Measurements from ENCODE around the gene NF1. TPM values are rescaled to one million over a fixed set of nuclear protein-coding genes. Genes with fewer than 3 reads are reported as not detected.
"Not testable (repeated sequence)": the region's sequence is repeated elsewhere in the genome, so short reads cannot be mapped to it uniquely, and the experiment has no call there.

The NF1 gene
- total RNA-seq, 3 donors from 2014 or later, result 61.6 to 129 (median 97.7) TPM

- TF ChIP-seq POLR2AphosphoS5 (IDR thresholded peaks at IDR 0.05), result peak in 1 of 3 donors; percentile 38
- DNase-seq (ENCODE audit: low spot score in 2 of 2), result not testable (repeated sequence)
Observed at GRCh38 chr17:31113368-31113767, 18.6 kb downstream of the NF1 start.

GRCh38 chr17:31113939-31114338 is 19.2 kb downstream of the NF1 start:
- no peak overlapping the region for H3K4me3 ChIP-seq
- H3K36me3 ChIP-seq, result no peaks in the 10 kb centered on the region
- no peak overlapping the region for H3K27ac ChIP-seq
- intact Hi-C loops (cut with DNase I; ENCODE audit: low total_unique reads), result no loop called here
- H3K27me3 ChIP-seq, result no peaks in the 10 kb centered on the region
- DNase-seq (ENCODE audit: low spot score in 2 of 2), result no peak
- no peak for TF ChIP-seq CTCF (IDR thresholded peaks at IDR 0.05)
- TF ChIP-seq POLR2AphosphoS5 (IDR thresholded peaks at IDR 0.05), result no peak
- TF ChIP-seq POLR2A (IDR thresholded peaks at IDR 0.05), result no peak
- H3K9me3 ChIP-seq, result no peaks in the 10 kb centered on the region
- H3K4me1 ChIP-seq, result no peaks in the 10 kb centered on the region

More at GRCh38 chr17:31113368-31113767, 18.6 kb downstream of the NF1 start:
- H3K27me3 ChIP-seq; H3K27ac ChIP-seq; H3K4me3 ChIP-seq; H3K36me3 ChIP-seq; H3K9me3 ChIP-seq; H3K4me1 ChIP-seq; intact Hi-C loops (cut with DNase I; ENCODE audit: low total_unique reads): not testable (repeated sequence)

- Histone ChIP-seq H3K36me3 (no peaks in the 10 kb centered on the region), H3K27ac (no peak overlapping the region), H3K4me3 (no peak overlapping the region), H3K4me1 (no peaks in the 10 kb centered on the region), H3K9me3 (no peaks in the 10 kb centered on the region), H3K27me3 (no peaks in the 10 kb centered on the region)
- DNase-seq (ENCODE audit: low spot score in 2 of 2), result no peak
- intact Hi-C loops (cut with DNase I; ENCODE audit: low total_unique reads), result no loop called here
- TF ChIP-seq POLR2A (IDR thresholded peaks at IDR 0.05), result no peak
- no peak for TF ChIP-seq CTCF (IDR thresholded peaks at IDR 0.05)
- no peak for TF ChIP-seq POLR2AphosphoS5 (IDR thresholded peaks at IDR 0.05)
Observed at GRCh38 chr17:31114956-31115555, 20.3 kb downstream of the NF1 start.

- Histone ChIP-seq H3K36me3 (no peaks in the 10 kb centered on the region), H3K27ac (no peak overlapping the region), H3K27me3 (no peaks in the 10 kb centered on the region), H3K4me3 (no peak overlapping the region), H3K9me3 (no peaks in the 10 kb centered on the region), H3K4me1 (no peaks in the 10 kb centered on the region)
- intact Hi-C loops (cut with DNase I; ENCODE audit: low total_unique reads), result no loop called here
- no peak for TF ChIP-seq POLR2A (IDR thresholded peaks at IDR 0.05)
- TF ChIP-seq CTCF (IDR thresholded peaks at IDR 0.05), result no peak
- TF ChIP-seq POLR2AphosphoS5 (IDR thresholded peaks at IDR 0.05), result no peak
- no peak for DNase-seq (ENCODE audit: low spot score in 2 of 2)
Observed at GRCh38 chr17:31116167-31116566, 21.4 kb downstream of the NF1 start.

- no peak for TF ChIP-seq POLR2AphosphoS5 (IDR thresholded peaks at IDR 0.05)
- TF ChIP-seq CTCF (IDR thresholded peaks at IDR 0.05), result no peak
- no peak for TF ChIP-seq POLR2A (IDR thresholded peaks at IDR 0.05)
- Histone ChIP-seq H3K4me1 (no peaks in the 10 kb centered on the region), H3K4me3 (no peak overlapping the region), H3K27me3 (no peaks in the 10 kb centered on the region), H3K27ac (no peak overlapping the region), H3K9me3 (no peaks in the 10 kb centered on the region), H3K36me3 (no peaks in the 10 kb centered on the region)
- intact Hi-C loops (cut with DNase I; ENCODE audit: low total_unique reads), result no loop called here
- no peak for DNase-seq (ENCODE audit: low spot score in 2 of 2)
Observed at GRCh38 chr17:31122746-31123145, 28.0 kb downstream of the NF1 start.

- H3K27me3 ChIP-seq, result no peaks in the 10 kb centered on the region
- H3K36me3 ChIP-seq, result no peaks in the 10 kb centered on the region
- no peak overlapping the region for H3K27ac ChIP-seq
- H3K4me3 ChIP-seq, result no peak overlapping the region
- TF ChIP-seq POLR2A (IDR thresholded peaks at IDR 0.05) (no peak), POLR2AphosphoS5 (IDR thresholded peaks at IDR 0.05) (no peak), CTCF (IDR thresholded peaks at IDR 0.05) (no peak)
- no peak for DNase-seq (ENCODE audit: low spot score in 2 of 2)
- intact Hi-C loops (cut with DNase I; ENCODE audit: low total_unique reads), result no loop called here
- no peaks in the 10 kb centered on the region for H3K4me1 ChIP-seq
- no peaks in the 10 kb centered on the region for H3K9me3 ChIP-seq
Observed at GRCh38 chr17:31126318-31126717, 31.5 kb downstream of the NF1 start.
